ENCODE measurements around the gene RSPO1.
A peak's percentile ranks its signal among the peaks of the same experiment; 100 is the strongest.
"Not testable (repeated sequence)": the region's sequence is repeated elsewhere in the genome, so short reads cannot be mapped to it uniquely, and the experiment has no call there.

RSPO1 gene

GRCh38 chr1:37596182-37596667, 38.5 kb downstream of the RSPO1 start:
- H3K27me3 Mint-ChIP-seq: peaks cover 4% of the 10 kb centered on the region
- peaks cover 33% of the 10 kb centered on the region for H3K36me3 Mint-ChIP-seq (ENCODE audit: low read depth)
- no peaks in the 10 kb centered on the region for H3K9me3 Mint-ChIP-seq
- intact Hi-C loops (cut with micrococcal nuclease): loop anchor here (5.0 to 10.0 kb wide), 3 partner anchors 121 to 266 kb away; partner anchors contain the start of genes C1orf122, YRDC and ZC3H12A
- H3K4me1 Mint-ChIP-seq (ENCODE audit: low read depth): peaks cover 5% of the 10 kb centered on the region
- H3K4me3 Mint-ChIP-seq: peak overlapping the region; percentile 98
- peak overlapping the region; percentile 95 for H3K27ac Mint-ChIP-seq

GRCh38 chr1:37595440-37596181, 39.1 kb downstream of the RSPO1 start, which contains the start of gene GNL2:
TSS of gene GNL2 (minus strand) at chr1:37595937. CDS start at chr1:37595822, 115 bp downstream.
- peaks cover 4% of the 10 kb centered on the region for H3K27me3 Mint-ChIP-seq
- no peaks in the 10 kb centered on the region for H3K9me3 Mint-ChIP-seq
- H3K36me3 Mint-ChIP-seq (ENCODE audit: low read depth): peaks cover 38% of the 10 kb centered on the region
- peak within 1 kb of the TSS; percentile 98 for H3K4me3 Mint-ChIP-seq
- peaks cover 5% of the 10 kb centered on the region for H3K4me1 Mint-ChIP-seq (ENCODE audit: low read depth)
- H3K27ac Mint-ChIP-seq: peak within 1 kb of the TSS; percentile 95
- intact Hi-C loops (cut with micrococcal nuclease): loop anchor here (5.0 to 10.0 kb wide), 3 partner anchors 121 to 267 kb away; partner anchors contain the start of genes C1orf122, YRDC and ZC3H12A

GRCh38 chr1:37593726-37594125, 41.0 kb downstream of the RSPO1 start:
- intact Hi-C loops (cut with micrococcal nuclease): loop anchor here (10.0 kb wide), 1 partner anchor 119 kb away; the partner anchor contains the start of gene ZC3H12A
- peaks cover 4% of the 10 kb centered on the region for H3K27me3 Mint-ChIP-seq
- H3K27ac Mint-ChIP-seq: no peak overlapping the region
- no peak overlapping the region for H3K4me3 Mint-ChIP-seq
- peaks cover 53% of the 10 kb centered on the region for H3K36me3 Mint-ChIP-seq (ENCODE audit: low read depth)
- H3K4me1 Mint-ChIP-seq (ENCODE audit: low read depth): peaks cover 5% of the 10 kb centered on the region
- H3K9me3 Mint-ChIP-seq: no peaks in the 10 kb centered on the region

- intact Hi-C loops (cut with micrococcal nuclease): loop anchor here (10.0 kb wide), 1 partner anchor 396 kb away; no protein-coding TSS in a partner anchor
- Mint-ChIP-seq H3K36me3 (ENCODE audit: low read depth) (peaks cover 89% of the 10 kb centered on the region), H3K27me3 (no peaks in the 10 kb centered on the region), H3K4me1 (ENCODE audit: low read depth) (no peaks in the 10 kb centered on the region), H3K27ac (no peak overlapping the region), H3K4me3 (no peak overlapping the region), H3K9me3 (no peaks in the 10 kb centered on the region)
These were observed 45.8 kb downstream of the RSPO1 start for GRCh38 chr1:37588939-37589338.

GRCh38 chr1:37584544-37584943, 50.1 kb downstream of the RSPO1 start:
- not testable (repeated sequence) for H3K4me1 Mint-ChIP-seq (ENCODE audit: low read depth); H3K27ac Mint-ChIP-seq

GRCh38 chr1:37575692-37576091, 59.0 kb downstream of the RSPO1 start:
- intact Hi-C loops (cut with micrococcal nuclease): no loop called here
- H3K27ac Mint-ChIP-seq: no peak overlapping the region
- no peaks in the 10 kb centered on the region for H3K9me3 Mint-ChIP-seq
- no peaks in the 10 kb centered on the region for H3K4me1 Mint-ChIP-seq (ENCODE audit: low read depth)
- H3K27me3 Mint-ChIP-seq: no peaks in the 10 kb centered on the region
- H3K36me3 Mint-ChIP-seq (ENCODE audit: low read depth): peaks cover 100% of the 10 kb centered on the region
- no peak overlapping the region for H3K4me3 Mint-ChIP-seq

More at GRCh38 chr1:37584544-37584943, 50.1 kb downstream of the RSPO1 start:
- H3K36me3 Mint-ChIP-seq (ENCODE audit: low read depth): peaks cover 91% of the 10 kb centered on the region
- H3K27me3 Mint-ChIP-seq, H3K9me3 Mint-ChIP-seq, H3K4me3 Mint-ChIP-seq: not testable (repeated sequence)
- intact Hi-C loops (cut with micrococcal nuclease): loop anchor here (10.0 kb wide), 1 partner anchor 400 kb away; no protein-coding TSS in a partner anchor

- peaks cover 100% of the 10 kb centered on the region for H3K36me3 Mint-ChIP-seq (ENCODE audit: low read depth)
- no peak overlapping the region for H3K4me3 Mint-ChIP-seq
- H3K4me1 Mint-ChIP-seq (ENCODE audit: low read depth): no peaks in the 10 kb centered on the region
- no peaks in the 10 kb centered on the region for H3K27me3 Mint-ChIP-seq
- H3K27ac Mint-ChIP-seq: peak overlapping the region; percentile 30
- no peaks in the 10 kb centered on the region for H3K9me3 Mint-ChIP-seq
- intact Hi-C loops (cut with micrococcal nuclease): no loop called here
These were observed 59.7 kb downstream of the RSPO1 start for GRCh38 chr1:37574834-37575480.

- Mint-ChIP-seq H3K27ac (no peak overlapping the region), H3K9me3 (no peaks in the 10 kb centered on the region), H3K36me3 (ENCODE audit: low read depth) (peaks cover 100% of the 10 kb centered on the region), H3K4me1 (ENCODE audit: low read depth) (no peaks in the 10 kb centered on the region), H3K4me3 (no peak overlapping the region), H3K27me3 (no peaks in the 10 kb centered on the region)
- intact Hi-C loops (cut with micrococcal nuclease): no loop called here
These were observed 64.0 kb downstream of the RSPO1 start for GRCh38 chr1:37570528-37571334.

GRCh38 chr1:37567023-37567422, 67.7 kb downstream of the RSPO1 start:
- Mint-ChIP-seq H3K27me3 (no peaks in the 10 kb centered on the region), H3K9me3 (no peaks in the 10 kb centered on the region), H3K36me3 (ENCODE audit: low read depth) (peaks cover 88% of the 10 kb centered on the region), H3K27ac (no peak overlapping the region), H3K4me3 (no peak overlapping the region), H3K4me1 (ENCODE audit: low read depth) (no peaks in the 10 kb centered on the region)
- intact Hi-C loops (cut with micrococcal nuclease): no loop called here

- Mint-ChIP-seq H3K27ac (no peak overlapping the region), H3K36me3 (ENCODE audit: low read depth) (peaks cover 71% of the 10 kb centered on the region), H3K9me3 (no peaks in the 10 kb centered on the region), H3K27me3 (no peaks in the 10 kb centered on the region), H3K4me1 (ENCODE audit: low read depth) (no peaks in the 10 kb centered on the region), H3K4me3 (no peak overlapping the region)
- intact Hi-C loops (cut with micrococcal nuclease): no loop called here
These were observed 69.8 kb downstream of the RSPO1 start for GRCh38 chr1:37564892-37565291.

GRCh38 chr1:37562984-37563383, 71.7 kb downstream of the RSPO1 start:
- H3K36me3 Mint-ChIP-seq (ENCODE audit: low read depth): peaks cover 52% of the 10 kb centered on the region
- H3K4me3 Mint-ChIP-seq: no peak overlapping the region
- intact Hi-C loops (cut with micrococcal nuclease): no loop called here
- no peaks in the 10 kb centered on the region for H3K9me3 Mint-ChIP-seq
- no peaks in the 10 kb centered on the region for H3K4me1 Mint-ChIP-seq (ENCODE audit: low read depth)
- no peaks in the 10 kb centered on the region for H3K27me3 Mint-ChIP-seq
- H3K27ac Mint-ChIP-seq: no peak overlapping the region

Measured in dendritic cell treated with granulocyte-macrophage colony-stimulating factor and Interleukin-4, amounts not matched to agents 40 ng/mL and 50 ng/mL, for 4 days (primary cell).